ENCODE measurements around the gene ZSCAN12.

ZSCAN12 gene

GRCh38 chr6:28355743-28356665 lies 43.5 kb downstream of the ZSCAN12 start:
- DNase-seq (ENCODE audit: low spot score): peak; percentile 68
- in situ Hi-C loops (cut with MboI; ENCODE audit: low pct_unique_long_range_greater_than_20kb, low sequenced_read_pairs, unreplicated experiment): loop anchor here (10.0 to 25.0 kb wide), 2 partner anchors 221 to 1194 kb away; no protein-coding TSS in a partner anchor
- peak; percentile 86 for TF ChIP-seq CTCF (IDR thresholded peaks at IDR 0.05; ENCODE audit: extremely low read depth, insufficient read depth, missing control alignments)

- DNase-seq (ENCODE audit: low spot score): no peak
- in situ Hi-C loops (cut with MboI; ENCODE audit: low pct_unique_long_range_greater_than_20kb, low sequenced_read_pairs, unreplicated experiment): loop anchor here (10.0 to 25.0 kb wide), 2 partner anchors 220 to 1193 kb away; no protein-coding TSS in a partner anchor
These were observed 44.6 kb downstream of the ZSCAN12 start for GRCh38 chr6:28354688-28355554.

GRCh38 chr6:28353981-28354676 lies 45.4 kb downstream of the ZSCAN12 start:
- no peak for TF ChIP-seq CTCF (IDR thresholded peaks at IDR 0.05; ENCODE audit: extremely low read depth, insufficient read depth, missing control alignments)
- in situ Hi-C loops (cut with MboI; ENCODE audit: low pct_unique_long_range_greater_than_20kb, low sequenced_read_pairs, unreplicated experiment): loop anchor here (10.0 to 25.0 kb wide), 2 partner anchors 219 to 1192 kb away; no protein-coding TSS in a partner anchor
- no peak for DNase-seq (ENCODE audit: low spot score)

More at GRCh38 chr6:28354688-28355554, 44.6 kb downstream of the ZSCAN12 start:
- TF ChIP-seq CTCF (IDR thresholded peaks at IDR 0.05; ENCODE audit: extremely low read depth, insufficient read depth, missing control alignments): no peak

- in situ Hi-C loops (cut with MboI; ENCODE audit: low pct_unique_long_range_greater_than_20kb, low sequenced_read_pairs, unreplicated experiment): loop anchor here (10.0 to 25.0 kb wide), 2 partner anchors 219 to 1191 kb away; no protein-coding TSS in a partner anchor
- no peak for TF ChIP-seq CTCF (IDR thresholded peaks at IDR 0.05; ENCODE audit: extremely low read depth, insufficient read depth, missing control alignments)
- no peak for DNase-seq (ENCODE audit: low spot score)
These were observed 46.2 kb downstream of the ZSCAN12 start for GRCh38 chr6:28353356-28353755.

- no peak for TF ChIP-seq CTCF (IDR thresholded peaks at IDR 0.05; ENCODE audit: extremely low read depth, insufficient read depth, missing control alignments)
- no peak for DNase-seq (ENCODE audit: low spot score)
- in situ Hi-C loops (cut with MboI; ENCODE audit: low pct_unique_long_range_greater_than_20kb, low sequenced_read_pairs, unreplicated experiment): loop anchor here (10.0 to 25.0 kb wide), 2 partner anchors 217 to 1189 kb away; no protein-coding TSS in a partner anchor
These were observed 48.0 kb downstream of the ZSCAN12 start for GRCh38 chr6:28351493-28351925.
